ENCODE results near the gene MICB. TPM values are rescaled to one million over a fixed set of nuclear protein-coding genes. Genes with fewer than 3 reads are reported as not detected.

Gene MICB
- total RNA-seq, 1 experiment from 2014 or later = 72.1 TPM

- in situ Hi-C loops (cut with HindIII; ENCODE audit: low pct_unique_long_range_greater_than_20kb, low sequenced_read_pairs) (no loop called here), intact Hi-C loops (cut with micrococcal nuclease; ENCODE audit: unreplicated experiment) (loop anchor here (2.0 kb wide), 1 partner anchor 48 kb away; no protein-coding TSS in a partner anchor)
- ATAC-seq (no peak), DNase-seq (ENCODE audit: low read depth, low spot score) (no peak)
- POLR2A ChIA-PET = interaction anchor here (0.6 to 1.5 kb wide), 6 partner anchors 43 to 627 kb away, joined by 3 to 15 read pairs (median 5); no protein-coding TSS in a partner anchor
- Histone ChIP-seq H3K9me3 (ENCODE audit: control insufficient read depth, insufficient read depth, low read depth, low read length) (no peaks in the 10 kb centered on the region), H3K36me3 (ENCODE audit: control insufficient read depth, insufficient read depth, low read length) (peaks cover 29% of the 10 kb centered on the region), H3K4me3 (ENCODE audit: low read depth in 2 of 2, low read length in 2 of 2) (peak overlapping the region; percentile 54 to 98), H3K4me1 (ENCODE audit: control insufficient read depth, insufficient read depth, low read length) (peaks cover 19% of the 10 kb centered on the region), H3K27me3 (ENCODE audit: control insufficient read depth, insufficient read depth, low read length) (no peaks in the 10 kb centered on the region), H3K27ac (ENCODE audit: low read length) (peak overlapping the region; percentile 97)
- TF ChIP-seq POLR2AphosphoS5 (IDR thresholded peaks at IDR 0.05; ENCODE audit: low read depth, low read length) (no peak), SIN3A (IDR thresholded peaks at IDR 0.05; ENCODE audit: borderline replicate concordance, insufficient read depth, low read depth, low read length) (no peak), TCF7L2 (IDR thresholded peaks at IDR 0.05; ENCODE audit: low read depth, low read length) (no peak), CTCF (IDR thresholded peaks at IDR 0.05) (no peak), REST (IDR thresholded peaks at IDR 0.05; ENCODE audit: insufficient read depth in 1 of 2, low read depth in 2 of 2, low read length in 1 of 2) (no peak)
- BruUV-seq (replicated peaks) = no TSS peak
- CTCF ChIA-PET = no interaction called here
Measured at GRCh38 chr6:31540640-31541039, 42.7 kb downstream of the MICB start.

GRCh38 chr6:31541059-31541657 lies 43.2 kb downstream of the MICB start:
- TF ChIP-seq SIN3A (IDR thresholded peaks at IDR 0.05; ENCODE audit: borderline replicate concordance, insufficient read depth, low read depth, low read length) = 0 out of 2 replicates have a peak, but pooled peaks have one; percentile 60
- no peak for TF ChIP-seq CTCF (IDR thresholded peaks at IDR 0.05)

More at GRCh38 chr6:31541059-31541657, 43.2 kb downstream of the MICB start:
- ChIA-PET CTCF (interaction anchor here (0.6 kb wide), 1 partner anchor 61 kb away, joined by 3 read pairs; no protein-coding TSS in a partner anchor), POLR2A (interaction anchor here (0.6 to 1.5 kb wide), 9 partner anchors 12 to 627 kb away, joined by 3 to 15 read pairs (median 3); partner anchors contain the start of gene NCR3)
- no peak for DNase-seq (ENCODE audit: low read depth, low spot score)
- in situ Hi-C loops (cut with HindIII; ENCODE audit: low pct_unique_long_range_greater_than_20kb, low sequenced_read_pairs) (no loop called here), intact Hi-C loops (cut with micrococcal nuclease; ENCODE audit: unreplicated experiment) (loop anchor here (2.0 kb wide), 1 partner anchor 48 kb away; no protein-coding TSS in a partner anchor)
- Histone ChIP-seq H3K9me3 (ENCODE audit: control insufficient read depth, insufficient read depth, low read depth, low read length) (no peaks in the 10 kb centered on the region), H3K27ac (ENCODE audit: low read length) (peak overlapping the region; percentile 97), H3K4me1 (ENCODE audit: control insufficient read depth, insufficient read depth, low read length) (peaks cover 19% of the 10 kb centered on the region), H3K36me3 (ENCODE audit: control insufficient read depth, insufficient read depth, low read length) (peaks cover 24% of the 10 kb centered on the region), H3K27me3 (ENCODE audit: control insufficient read depth, insufficient read depth, low read length) (no peaks in the 10 kb centered on the region), H3K4me3 (ENCODE audit: low read depth in 2 of 2, low read length in 2 of 2) (peak overlapping the region; percentile 54 to 98)
- peak; percentile 7 for ATAC-seq
- TSS peak; percentile 85 for BruUV-seq (replicated peaks)
